HG03354 (cell line): ENCODE measurements around the gene MPST.

ENCODE experiments used
- ATAC-seq: cut with Tn5 transposase; IDR thresholded peaks from one replicate; pipeline ENCODE4 v1.9.1; 2021; ENCODE audit warnings: mild to moderate bottlenecking; ENCODE audit not compliant: unreplicated experiment, poor library complexity, severe bottlenecking

MPST gene

DNA sequence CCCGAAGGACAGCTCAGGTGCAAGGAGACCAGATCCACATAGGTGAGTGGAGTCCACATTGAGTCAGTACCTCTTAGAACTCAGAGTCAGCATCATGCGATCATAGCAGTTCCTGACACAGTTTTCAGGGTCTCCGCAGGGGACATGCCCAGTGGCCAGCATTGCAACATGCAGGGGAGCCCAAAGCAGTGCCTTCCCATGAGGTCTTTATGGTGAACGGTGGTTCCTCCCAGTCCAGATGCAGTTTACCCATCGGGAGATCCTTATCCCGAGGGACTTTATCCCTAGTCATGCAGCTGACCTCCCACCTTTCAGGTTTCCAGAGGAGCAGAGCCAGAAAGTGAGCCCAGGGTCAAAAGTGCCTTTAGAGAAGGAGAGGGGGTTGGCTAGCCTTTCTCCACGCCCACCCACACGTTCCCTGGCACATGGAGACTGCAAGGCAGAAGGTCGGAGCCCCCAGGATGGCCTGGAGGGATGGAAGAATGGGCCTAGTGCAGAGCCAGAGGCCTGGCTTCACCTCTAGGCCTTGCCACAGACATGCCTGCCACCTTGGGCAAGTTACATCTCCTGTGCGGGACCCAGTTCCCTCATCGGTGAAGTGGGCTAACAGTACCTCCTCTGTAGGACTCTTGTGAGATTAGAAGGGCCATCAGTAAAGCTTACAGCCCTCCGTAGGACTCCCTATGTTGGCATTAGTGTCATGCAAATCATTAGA, 38.4 kb downstream of the MPST start:
- no peak for ATAC-seq

DNA sequence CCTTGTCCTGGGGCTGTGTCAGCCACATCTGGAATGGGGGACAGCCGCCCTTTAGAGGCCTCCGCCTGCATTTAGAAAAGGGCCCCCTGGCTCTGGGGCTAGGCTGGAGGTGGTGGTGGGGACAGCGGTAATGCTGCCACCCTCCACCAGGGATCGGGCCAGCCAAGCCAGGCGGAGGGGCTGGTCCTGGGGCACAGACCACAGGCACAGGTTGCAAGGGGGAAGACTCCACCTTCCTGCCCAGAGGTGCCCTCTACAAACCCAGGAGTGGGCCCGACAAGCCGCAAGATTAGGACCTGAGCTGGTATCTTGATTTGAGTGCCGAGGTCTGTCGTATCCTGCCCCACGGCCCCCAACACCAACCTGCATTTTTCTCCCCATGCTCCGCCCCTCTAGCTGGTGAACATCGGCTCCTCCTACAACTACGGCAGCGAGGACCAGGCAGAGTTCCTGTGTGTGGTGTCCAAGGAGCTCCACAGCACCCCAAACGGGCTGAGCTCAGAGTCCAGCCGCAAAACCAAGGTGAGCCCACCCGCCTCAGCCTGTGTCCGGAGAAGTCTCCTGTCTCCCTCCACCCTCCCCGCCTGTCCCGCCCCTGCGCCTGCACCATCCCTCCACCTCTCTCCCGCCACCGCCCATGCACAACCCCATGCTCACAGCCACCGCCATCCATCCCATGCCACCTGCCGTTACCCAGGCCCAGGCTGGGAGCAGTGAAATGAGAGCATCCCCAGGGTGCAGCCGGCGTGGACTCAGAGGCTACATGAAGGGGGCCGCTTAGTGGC, 39.6 kb downstream of the MPST start:
- no peak for ATAC-seq

DNA sequence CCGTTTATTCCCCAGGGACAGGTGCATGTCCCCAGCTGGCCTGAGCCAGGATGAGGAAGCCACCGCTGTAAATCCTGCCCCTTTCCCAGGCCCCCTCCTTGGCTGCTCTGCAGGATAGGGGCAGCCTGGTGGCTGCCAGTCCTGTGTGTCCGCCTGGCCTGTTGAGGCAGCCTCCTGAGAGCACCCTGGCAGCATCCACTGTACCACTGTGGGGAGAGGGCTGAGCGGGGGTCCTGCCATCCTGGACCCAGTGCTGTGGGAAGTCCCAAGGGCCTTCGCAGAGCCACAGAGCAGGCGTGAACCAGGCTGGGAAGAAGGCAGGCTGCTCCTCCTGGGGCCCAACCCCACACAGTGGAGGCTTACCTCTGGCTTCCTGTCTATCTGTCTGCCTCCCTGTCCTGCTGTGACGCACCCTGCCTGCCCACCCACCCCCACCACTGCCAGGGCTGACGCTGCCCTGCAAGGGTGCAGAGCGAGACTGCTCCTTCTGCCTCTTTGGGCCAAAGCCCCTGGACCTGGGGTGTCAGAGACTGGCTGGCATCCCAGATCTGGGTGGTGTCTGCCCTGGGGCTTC, 40.4 kb downstream of the MPST start:
- ATAC-seq, result no peak

DNA sequence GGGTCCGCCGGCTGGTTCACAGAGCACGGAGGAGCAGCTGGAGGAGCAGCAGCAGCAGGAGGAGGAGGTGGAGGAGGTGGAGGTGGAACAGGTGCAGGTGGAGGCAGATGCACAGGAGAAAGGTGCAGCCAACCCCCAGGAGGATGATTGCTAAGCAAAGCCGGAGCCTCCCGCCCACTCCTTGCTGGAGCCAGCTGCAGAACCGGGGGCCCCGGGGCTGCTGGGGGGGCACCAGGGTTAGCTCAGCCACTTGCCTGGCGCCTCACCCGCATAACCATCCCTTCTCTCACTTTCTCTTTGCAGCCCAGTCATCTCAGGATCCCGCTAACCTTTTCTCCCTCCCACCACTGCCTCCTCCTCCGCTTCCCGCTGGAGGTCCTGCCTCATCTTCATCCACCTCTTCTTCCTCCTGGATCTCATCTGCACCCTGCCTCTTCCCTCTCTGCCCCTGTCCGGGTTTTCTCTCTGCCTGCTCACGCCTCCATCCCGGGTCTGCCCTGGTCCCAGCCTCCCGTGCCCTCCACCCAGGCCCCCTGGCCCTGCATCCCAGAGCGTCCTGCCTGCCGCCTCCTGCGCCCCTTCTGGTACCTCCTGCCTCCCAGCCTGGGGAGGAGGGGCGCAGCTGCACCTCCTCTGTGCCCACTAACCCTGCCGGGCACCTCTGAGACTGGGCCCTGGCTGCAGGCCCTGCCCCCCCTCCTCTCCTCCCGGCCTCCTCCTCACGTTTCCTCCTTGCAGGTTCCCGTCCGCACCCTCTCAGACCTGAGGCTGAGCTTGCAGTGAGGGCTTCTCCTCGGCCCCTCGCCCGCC, 41.5 kb downstream of the MPST start:
- ATAC-seq, result no peak

DNA sequence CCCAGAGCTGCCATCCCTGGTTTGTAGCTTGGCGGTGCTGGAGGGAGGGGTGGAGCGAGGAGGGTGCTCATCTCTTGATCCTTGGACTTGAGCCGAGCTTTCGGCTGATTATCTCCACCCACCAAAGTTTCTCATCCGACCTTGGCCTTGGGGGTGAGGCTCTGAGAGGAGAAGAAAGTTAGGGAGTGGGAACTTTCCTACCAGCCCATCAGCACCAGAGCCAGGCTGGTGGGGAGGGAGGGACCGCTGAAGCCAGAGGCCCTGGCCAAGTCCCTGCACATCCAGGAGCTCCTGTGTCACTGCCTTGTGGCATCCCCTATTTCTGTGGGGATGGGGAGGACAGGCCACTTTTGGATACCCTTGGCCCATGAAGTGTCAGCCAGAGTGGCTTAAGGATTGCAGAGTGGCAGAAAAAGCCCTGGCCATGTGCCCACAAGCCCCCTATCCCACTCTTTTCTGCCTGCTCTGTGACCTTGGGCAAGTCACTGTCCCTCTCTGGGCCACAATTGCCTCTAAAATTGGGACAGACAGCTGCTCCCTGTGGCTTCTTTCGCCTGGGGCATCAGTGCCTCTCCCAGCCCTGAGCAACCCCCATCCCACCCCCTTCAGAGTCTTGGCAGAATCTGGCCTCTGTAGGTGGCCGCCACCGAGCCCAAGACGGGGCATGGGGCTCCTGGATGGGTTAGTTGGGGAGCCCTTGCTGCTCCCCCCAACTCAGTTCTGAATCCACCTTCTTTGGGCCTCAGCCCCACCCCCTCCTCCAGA, 42.3 kb downstream of the MPST start:
- no peak for ATAC-seq

DNA sequence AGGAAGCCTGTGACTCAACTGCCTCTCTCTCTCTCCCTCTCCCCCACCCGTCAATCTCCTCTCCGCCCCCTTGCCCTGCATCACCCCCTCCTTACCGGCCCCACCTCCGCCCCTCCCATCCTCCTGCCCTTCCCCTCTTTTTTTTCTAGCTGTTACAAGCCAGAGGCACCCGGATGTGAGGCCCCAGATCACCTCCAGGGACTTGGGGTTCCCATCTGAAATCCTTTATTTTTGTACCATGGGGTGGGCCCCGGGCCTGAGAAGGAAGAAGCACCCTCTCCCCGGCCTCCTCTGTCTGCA, 42.8 kb downstream of the MPST start:
- ATAC-seq, result no peak

DNA sequence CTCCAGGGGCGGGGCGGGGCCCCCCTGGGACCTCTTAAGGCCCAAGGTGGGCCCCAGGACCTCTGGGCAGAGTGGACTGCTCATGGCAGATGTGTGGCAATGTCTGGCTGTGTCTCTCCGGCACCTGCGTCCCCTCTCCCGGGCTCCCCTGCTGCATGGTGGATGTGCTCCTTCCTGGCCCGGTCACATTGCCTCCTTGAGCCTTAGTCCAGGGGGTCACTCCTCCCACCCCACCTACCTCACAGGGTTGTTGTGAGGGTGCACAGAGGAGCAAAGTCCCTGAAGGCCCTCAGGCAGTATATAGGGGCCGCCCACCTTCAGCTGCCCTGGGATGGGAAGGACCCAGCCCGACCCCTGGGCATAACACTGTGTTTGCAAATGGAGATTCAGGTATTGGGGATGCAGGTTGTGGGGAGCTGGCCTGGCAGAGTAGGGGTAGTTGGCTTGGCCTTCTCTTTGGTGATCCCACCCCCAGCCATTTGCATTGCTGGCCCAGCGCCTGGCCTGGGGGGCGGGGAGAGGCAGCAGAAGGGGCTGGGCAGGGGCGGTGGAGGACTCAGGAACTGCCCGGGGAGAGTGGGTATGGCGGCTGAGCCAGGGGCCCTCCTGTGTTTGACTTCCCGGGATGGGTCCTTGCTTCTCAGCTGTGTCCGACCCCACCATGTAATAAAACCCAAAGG, 43.3 kb downstream of the MPST start:
- ATAC-seq, result no peak

DNA sequence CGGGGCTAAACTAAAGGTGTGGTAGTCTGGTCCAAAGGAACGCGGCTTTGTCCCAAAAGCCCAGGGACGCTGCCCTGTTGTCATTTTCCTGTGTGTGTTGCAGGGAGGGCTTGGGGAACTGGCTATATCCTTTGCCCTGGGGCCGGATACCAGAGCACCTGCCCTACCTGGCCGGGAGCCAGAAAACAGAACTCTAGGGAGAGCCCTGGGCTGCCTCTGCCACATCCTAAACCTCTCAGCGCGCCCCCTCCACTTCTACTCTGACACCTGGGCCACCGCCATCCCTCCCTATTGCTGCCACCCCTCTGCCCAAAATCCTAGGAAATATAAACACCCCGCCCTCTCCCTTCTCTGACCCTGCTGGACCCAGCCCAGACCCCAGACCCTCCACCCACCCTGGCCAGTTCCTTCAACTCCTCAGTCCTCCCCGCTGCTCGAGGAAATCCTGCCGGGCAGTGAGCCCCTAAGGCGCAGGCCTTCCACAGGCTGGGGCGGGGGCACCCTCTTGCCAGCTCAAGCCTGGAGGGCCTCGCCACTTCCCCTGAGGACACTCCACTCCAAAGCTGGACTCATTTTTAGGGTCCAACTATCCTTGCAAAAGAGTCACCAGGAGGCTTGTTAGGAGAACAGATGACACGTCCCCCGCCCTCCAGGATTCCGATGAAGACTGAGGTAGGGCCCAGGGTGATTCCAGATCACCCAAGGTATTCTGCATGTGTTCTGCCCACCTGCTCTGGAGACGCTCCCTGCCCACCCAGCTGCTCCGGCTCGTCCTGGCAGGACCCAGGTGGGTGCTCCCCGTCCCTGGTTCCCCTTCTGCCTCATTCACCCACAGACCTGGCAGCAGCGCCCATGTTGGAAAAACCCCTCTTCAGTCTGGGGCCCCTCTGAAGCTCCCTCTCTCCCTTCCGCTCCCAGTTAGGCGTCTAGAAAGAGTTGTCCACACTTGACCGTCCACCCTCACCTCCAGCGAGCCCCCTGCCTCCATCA, 44.2 kb downstream of the MPST start:
- no peak for ATAC-seq

DNA sequence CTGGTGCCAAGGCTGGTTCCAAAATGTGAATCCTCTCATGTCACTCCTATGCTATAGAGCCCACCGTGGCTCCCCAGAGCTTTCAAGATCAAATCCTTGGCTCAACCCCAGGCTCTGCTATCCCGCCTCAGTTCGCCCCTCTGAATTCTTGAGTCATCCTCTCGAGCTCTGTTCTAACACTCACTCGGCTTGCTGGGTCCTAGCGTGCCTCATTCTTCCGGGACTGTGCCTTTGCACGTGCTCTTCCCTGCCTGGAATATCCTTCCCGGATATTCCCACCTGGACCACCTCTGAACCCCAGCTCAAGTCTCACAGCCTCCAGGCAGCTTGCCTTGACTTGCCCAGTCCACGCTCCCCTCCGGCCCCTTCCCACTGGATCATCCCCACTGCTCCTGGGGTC, 45.0 kb downstream of the MPST start:
- no peak for ATAC-seq

DNA sequence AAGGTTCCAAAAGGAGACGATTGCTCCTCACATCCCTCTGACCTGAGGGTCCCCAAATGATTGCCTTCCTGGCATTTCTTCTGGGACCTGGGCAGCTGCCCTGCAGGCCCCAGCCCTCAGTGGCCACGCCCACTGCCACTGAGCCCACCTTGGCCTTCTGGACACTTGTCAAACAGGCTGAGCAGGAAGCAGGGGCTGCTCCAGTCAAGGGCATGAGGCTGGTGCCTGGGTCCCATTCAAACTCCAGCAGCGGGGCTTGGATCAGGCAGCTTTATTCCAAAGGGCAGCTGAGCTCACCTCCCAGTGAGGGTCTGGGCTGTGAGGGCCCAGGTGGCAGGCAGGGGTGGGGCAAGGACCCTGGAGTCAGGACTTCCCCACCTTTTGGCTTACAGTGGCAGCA, 45.6 kb downstream of the MPST start:
- no peak for ATAC-seq

DNA sequence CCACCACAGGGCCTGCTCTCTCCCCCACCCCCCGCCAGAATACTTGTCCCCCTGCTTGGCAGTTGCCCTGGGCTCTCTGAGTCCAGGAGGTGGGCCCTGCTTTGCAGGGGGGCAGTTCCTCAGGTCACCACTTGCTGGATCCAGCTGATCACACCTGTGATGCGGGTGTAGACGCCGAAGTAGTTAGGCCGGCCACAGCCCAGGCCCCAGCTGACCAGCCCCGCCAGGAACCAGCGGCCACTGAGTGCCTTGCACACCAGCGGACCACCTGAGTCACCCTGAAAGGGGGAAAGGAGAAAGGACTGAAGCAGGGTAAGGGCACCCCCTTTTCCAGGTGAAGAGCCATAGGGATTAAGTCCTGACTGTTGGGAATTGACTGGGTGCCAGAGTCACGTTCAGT, 46.4 kb downstream of the MPST start:
- ATAC-seq, result no peak

DNA sequence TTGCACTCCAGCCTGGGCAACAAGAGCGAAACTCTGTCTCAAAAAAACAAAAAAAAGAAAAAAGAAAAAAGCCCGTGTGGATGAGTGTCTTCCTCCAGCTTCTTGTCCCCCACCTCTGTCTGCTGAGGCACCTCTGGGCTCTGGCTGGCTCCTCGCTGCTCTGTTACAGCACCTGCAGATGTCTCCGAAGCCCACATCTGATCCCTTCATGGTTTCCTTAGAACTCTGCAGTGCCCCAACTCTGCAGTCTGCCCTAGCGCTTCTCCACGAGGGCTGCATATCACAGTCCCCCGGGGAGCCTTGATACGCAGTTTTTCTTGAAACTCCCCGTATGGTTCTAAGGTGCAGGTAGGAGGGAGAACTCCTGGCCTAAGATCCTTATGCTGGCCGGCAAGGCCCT, 47.9 kb downstream of the MPST start:
- ATAC-seq, result no peak

DNA sequence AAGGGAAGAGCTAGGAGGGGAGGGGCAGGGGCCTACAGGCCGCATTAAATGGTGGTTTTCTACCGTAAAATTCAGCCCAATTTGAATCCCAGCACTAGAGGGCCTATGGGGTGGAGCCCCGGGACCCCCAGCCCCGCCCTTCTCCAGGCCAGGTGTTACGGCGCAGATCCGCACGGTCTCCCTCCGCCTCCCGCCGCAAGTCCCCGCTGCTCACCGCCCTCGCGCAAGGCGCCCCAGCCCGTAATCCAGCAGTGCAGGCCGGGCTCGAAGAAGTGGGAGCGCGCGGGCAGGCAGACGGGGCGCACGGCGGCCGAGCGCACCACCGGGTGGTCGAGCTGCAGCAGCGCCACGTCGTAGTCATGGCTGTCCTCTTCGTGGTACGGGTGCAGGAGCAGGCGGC, 49.3 kb downstream of the MPST start:
- no peak for ATAC-seq

DNA sequence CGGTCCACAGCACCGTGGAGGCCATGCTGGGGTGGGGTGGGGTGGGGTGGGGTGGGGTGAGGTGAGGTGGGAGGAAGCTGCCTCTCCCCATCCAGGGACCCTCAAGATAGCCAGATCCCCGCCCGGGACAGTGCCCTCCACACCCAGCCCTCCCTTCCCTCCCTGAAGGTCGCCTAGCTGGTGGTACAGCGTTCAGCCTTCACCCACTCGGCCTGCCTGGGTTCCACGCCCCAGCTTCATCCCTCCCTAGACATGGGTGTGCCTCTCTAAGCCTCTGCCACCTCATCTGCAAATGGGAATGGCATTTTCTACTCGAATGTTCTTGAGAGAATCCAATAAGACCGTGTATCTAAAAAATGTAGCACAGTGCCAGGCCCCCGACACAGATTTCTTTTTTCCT, 49.8 kb downstream of the MPST start:
- no peak for ATAC-seq

DNA sequence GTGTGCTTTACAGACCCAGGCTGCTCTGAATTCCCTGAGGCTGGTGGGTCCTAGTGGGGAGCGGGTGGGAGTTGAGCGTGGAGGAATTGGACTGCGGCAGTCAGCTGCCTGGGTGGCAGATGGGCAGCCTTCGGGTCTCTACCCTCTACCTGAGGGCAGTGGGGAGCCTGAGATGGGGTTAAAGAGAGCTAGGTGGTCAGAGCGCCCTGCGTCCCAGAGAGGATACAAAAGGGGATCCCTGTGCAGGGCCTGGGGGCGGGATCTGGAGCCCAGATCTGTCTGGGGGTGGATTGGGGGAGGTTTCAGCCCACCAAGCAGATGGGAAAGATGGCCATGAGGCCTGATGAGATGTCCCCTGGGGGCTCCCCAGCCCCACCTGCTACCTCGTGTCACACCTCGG, 50.2 kb downstream of the MPST start:
- ATAC-seq, result no peak

DNA sequence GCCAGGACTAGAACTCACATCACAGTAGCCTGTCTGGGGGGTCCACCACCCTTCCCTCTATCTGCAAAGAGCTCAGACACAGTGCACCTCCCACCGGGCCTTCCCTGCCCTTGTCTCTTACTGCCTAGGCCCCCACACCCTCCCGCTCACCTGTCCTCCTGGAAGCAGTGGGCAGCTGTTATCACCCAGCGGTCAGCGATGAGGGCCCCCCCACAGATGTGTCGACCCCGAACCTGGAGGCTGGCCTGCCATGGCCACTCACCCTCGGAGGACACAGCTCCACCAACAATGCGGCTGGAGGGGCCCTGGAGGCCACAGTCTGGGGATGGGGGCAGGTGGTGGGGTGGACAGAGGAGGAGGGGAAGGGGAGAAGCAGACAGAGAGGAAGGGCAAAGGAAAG, 50.8 kb downstream of the MPST start:
- no peak for ATAC-seq

DNA sequence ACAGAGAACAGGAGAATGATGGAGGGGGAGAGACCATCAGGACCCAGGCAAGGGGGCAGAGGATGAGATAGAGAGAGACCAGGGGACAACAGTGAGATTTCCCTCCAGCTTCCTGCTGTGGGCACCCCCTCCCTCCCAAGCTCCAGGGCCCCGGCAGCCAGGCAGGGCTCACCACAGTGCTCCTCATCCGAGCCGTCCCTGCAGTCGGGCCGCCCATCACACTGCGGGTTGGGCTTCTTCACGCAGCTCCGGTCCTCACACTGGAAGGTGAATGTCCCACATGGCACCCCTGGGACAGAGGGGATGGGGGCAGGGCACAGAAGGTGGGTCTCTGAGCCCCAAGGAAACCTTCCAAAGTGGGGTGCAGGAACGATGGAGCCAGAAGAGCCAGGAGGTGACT, 51.2 kb downstream of the MPST start:
- ATAC-seq, result no peak
